ENCODE measurements around the gene PYROXD2.

DNA sequence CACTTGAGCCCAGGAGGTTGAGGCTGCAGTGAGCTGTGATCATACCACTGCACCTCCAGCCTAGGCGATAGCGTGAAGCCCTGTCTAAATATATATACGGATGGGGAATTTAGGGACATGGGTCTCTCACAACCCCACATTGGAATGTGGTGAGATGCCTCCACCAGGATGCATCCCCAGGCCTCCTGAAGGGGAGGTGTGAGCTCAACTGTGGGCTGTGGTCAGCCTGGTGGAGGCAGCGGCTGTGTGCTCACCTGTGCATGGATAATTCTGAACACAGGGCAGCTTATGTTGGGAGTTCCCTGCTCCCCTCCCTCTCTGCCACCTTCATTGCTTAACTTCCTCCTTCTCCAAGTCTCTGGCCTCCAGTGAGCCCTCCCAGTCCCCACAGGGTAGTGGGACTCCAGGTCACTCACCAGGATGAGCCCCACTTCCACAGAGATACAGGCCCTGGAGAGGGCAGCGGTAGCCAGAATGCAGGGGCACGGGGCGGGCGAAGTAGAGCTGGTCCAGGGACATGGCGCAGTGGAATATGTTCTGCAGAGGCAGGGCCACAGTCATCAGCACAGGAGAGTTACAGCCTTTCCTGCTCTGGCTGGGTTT is 30.4 kb downstream of the PYROXD2 start:
- TF ChIP-seq EZH2phosphoT487 (IDR thresholded peaks at IDR 0.05; ENCODE audit: insufficient read depth, low read depth) (no peak), EZH2 (IDR thresholded peaks at IDR 0.05; ENCODE audit: insufficient read depth, poor library complexity, severe bottlenecking) (no peak)
